ENCODE data around the gene IGF2.

- TF ChIP-seq REST (IDR thresholded peaks at IDR 0.05; ENCODE audit: insufficient read depth in 1 of 2, low read depth in 2 of 2, low read length in 2 of 2) = no peak
- no peak for TF ChIP-seq POLR2AphosphoS5 (IDR thresholded peaks at IDR 0.05; ENCODE audit: low read depth, low read length)
Observed at GRCh38 chr11:2086239-2087040, 52.7 kb downstream of the IGF2 start.
